Measurements from ENCODE around the gene CDH4. TPM values are rescaled to one million over a fixed set of nuclear protein-coding genes. Genes with fewer than 3 reads are reported as not detected.

Gene CDH4
- total and polyA plus RNA-seq, 2 of the 4 experiments (the other 2 are of a cell fraction): 1.6 to 3.5 TPM

DNA sequence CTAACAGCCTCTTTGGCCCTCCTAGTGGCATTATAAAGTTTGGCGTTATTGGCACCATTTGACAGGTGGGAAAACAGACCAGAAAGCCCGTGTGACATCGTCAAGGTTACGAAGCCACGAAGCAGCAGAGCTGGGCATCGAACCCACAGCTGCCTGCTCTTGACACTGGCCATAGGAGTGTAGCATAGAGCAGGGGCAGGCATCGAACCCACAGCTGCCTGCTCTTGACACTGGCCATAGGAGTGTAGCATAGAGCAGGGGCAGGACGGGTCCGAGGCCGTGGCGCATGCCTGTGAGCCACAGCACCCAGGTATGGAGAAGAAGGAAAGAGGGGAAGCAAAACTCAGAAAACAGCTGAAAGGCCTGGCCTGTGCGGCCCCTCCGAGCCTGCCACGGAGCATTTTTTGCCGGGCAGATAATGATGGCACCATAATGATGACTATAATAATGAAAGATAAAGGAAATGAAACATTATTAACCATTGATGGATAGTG is 33.1 kb downstream of the CDH4 start:
- Histone ChIP-seq H2AFZ (replicated peaks; ENCODE audit: low read length, poor library complexity) (no peak overlapping the region), H3K4me1 (ENCODE audit: control insufficient read depth, insufficient read depth, low read length) (no peaks in the 10 kb centered on the region), H3K4me3 (ENCODE audit: insufficient read depth, low read depth, low read length) (no peak overlapping the region), H3K14ac (replicated peaks; ENCODE audit: low read depth, low read length) (no peak overlapping the region), H2BK5ac (ENCODE audit: low read depth, low read length, poor library complexity, severe bottlenecking) (no peak overlapping the region), H2AK9ac (replicated peaks; ENCODE audit: low read depth, low read length, poor library complexity) (no peak overlapping the region), H2BK20ac (ENCODE audit: low read depth, low read length) (no peak overlapping the region), H2BK15ac (ENCODE audit: low read depth, low read length) (no peak overlapping the region), H4K5ac (ENCODE audit: low read depth, low read length) (no peak overlapping the region), H4K8ac (ENCODE audit: low read depth in 2 of 2, low read length in 2 of 2) (no peak overlapping the region), H3K56ac (ENCODE audit: extremely low read depth, insufficient read depth, low read length) (no peak overlapping the region), H3K4ac (ENCODE audit: low read depth, low read length) (no peak overlapping the region), H3K9me1 (ENCODE audit: insufficient read depth, low read length) (peaks cover 4% of the 10 kb centered on the region; the same call in 1 of the 2 replicates), H3K9me3 (ENCODE audit: control insufficient read depth, insufficient read depth, low read length) (no peaks in the 10 kb centered on the region; the same call in 1 of the 2 replicates), H3K23ac (ENCODE audit: low read depth, low read length) (no peak overlapping the region), H3K27me3 (ENCODE audit: control insufficient read depth, insufficient read depth, low read length) (no peaks in the 10 kb centered on the region), H3K18ac (ENCODE audit: low read depth, low read length) (no peak overlapping the region), H3K36me3 (ENCODE audit: control insufficient read depth, insufficient read depth, low read length) (no peaks in the 10 kb centered on the region), H3K9ac (ENCODE audit: low read depth, low read length) (no peak overlapping the region), H2BK120ac (ENCODE audit: low read depth, low read length) (no peak overlapping the region), H3K27ac (ENCODE audit: insufficient read depth, low read length) (no peak overlapping the region), H3K4me2 (ENCODE audit: low read depth, low read length) (no peak overlapping the region), H2AK5ac (ENCODE audit: low read depth, low read length) (no peak overlapping the region), H3K79me1 (ENCODE audit: low read depth in 1 of 2, low read length in 2 of 2) (peaks cover 4 to 5% of the 10 kb centered on the region in 2 experiments; a peak in 2 of 4 replicates), H4K91ac (ENCODE audit: insufficient read depth, low read depth, low read length) (no peak overlapping the region), H4K20me1 (ENCODE audit: insufficient read depth, low read length) (no peaks in the 10 kb centered on the region)
- DNase-seq: no peak
- ChIA-PET POLR2A (ENCODE audit: unreplicated experiment) (no interaction called here), CTCF (no interaction called here)
- no peak for TF ChIP-seq RCOR1 (IDR thresholded peaks at IDR 0.05; ENCODE audit: insufficient replicate concordance, low read length)
- TF ChIP-seq FOS (IDR thresholded peaks at IDR 0.05; ENCODE audit: low read depth, low read length): no peak
- TF ChIP-seq MXI1 (IDR thresholded peaks at IDR 0.05; ENCODE audit: borderline replicate concordance, low read depth, low read length): no peak
- no peak for TF ChIP-seq CEBPB (IDR thresholded peaks at IDR 0.05; ENCODE audit: low read depth, low read length)
- no peak for TF ChIP-seq BHLHE40 (IDR thresholded peaks at IDR 0.05; ENCODE audit: low read depth, low read length)
- no peak for TF ChIP-seq NFE2L2 (IDR thresholded peaks at IDR 0.05; ENCODE audit: low read depth, low read length)
- no peak for TF ChIP-seq RFX5 (IDR thresholded peaks at IDR 0.05; ENCODE audit: low read depth, low read length)
- no peak for TF ChIP-seq MAFK (IDR thresholded peaks at IDR 0.05; ENCODE audit: low read depth, low read length)
- no peak for TF ChIP-seq RAD21 (IDR thresholded peaks at IDR 0.05; ENCODE audit: low read length)
- TF ChIP-seq, protein P1, sequence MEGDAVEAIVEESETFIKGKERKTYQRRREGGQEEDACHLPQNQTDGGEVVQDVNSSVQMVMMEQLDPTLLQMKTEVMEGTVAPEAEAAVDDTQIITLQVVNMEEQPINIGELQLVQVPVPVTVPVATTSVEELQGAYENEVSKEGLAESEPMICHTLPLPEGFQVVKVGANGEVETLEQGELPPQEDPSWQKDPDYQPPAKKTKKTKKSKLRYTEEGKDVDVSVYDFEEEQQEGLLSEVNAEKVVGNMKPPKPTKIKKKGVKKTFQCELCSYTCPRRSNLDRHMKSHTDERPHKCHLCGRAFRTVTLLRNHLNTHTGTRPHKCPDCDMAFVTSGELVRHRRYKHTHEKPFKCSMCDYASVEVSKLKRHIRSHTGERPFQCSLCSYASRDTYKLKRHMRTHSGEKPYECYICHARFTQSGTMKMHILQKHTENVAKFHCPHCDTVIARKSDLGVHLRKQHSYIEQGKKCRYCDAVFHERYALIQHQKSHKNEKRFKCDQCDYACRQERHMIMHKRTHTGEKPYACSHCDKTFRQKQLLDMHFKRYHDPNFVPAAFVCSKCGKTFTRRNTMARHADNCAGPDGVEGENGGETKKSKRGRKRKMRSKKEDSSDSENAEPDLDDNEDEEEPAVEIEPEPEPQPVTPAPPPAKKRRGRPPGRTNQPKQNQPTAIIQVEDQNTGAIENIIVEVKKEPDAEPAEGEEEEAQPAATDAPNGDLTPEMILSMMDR (conservative IDR thresholded peaks at IDR 0.05; ENCODE audit: low read depth, low read length): no peak
- TF ChIP-seq MAZ (IDR thresholded peaks at IDR 0.05; ENCODE audit: borderline replicate concordance, low read depth, low read length): no peak
- intact Hi-C loops (cut with micrococcal nuclease) (no loop called here), dilution Hi-C loops (cut with HindIII; ENCODE audit: low sequenced_read_pairs, unreplicated experiment) (no loop called here), in situ Hi-C loops (cut with MboI; ENCODE audit: low sequenced_read_pairs) (no loop called here)
- BruUV-seq (replicated peaks): no TSS peak
- no peak for ATAC-seq (ENCODE audit: low read depth)
- WGBS, 2 experiments (ENCODE audit: extremely low coverage in 2 of 2, insufficient read length in 1 of 2): 97% methylated on average over 6 of the region's 15 CpGs; no CpG with 5 or more reads in 1 of the 2 experiments

All from IMR-90 (cell line).